Hematopoietic multipotent progenitor cell treated with erythropoietin and hydrocortisone succinate and interleukin-3 and kit ligand, for 4 days (in vitro differentiated cells): ENCODE results near the gene TEAD3.
A peak's percentile ranks its signal among the peaks of the same experiment; 100 is the strongest.

Experiments
- DNase-seq: peaks from one replicate; pipeline ENCODE4 v3.0.0-alpha.2; 2015

The TEAD3 gene

DNA sequence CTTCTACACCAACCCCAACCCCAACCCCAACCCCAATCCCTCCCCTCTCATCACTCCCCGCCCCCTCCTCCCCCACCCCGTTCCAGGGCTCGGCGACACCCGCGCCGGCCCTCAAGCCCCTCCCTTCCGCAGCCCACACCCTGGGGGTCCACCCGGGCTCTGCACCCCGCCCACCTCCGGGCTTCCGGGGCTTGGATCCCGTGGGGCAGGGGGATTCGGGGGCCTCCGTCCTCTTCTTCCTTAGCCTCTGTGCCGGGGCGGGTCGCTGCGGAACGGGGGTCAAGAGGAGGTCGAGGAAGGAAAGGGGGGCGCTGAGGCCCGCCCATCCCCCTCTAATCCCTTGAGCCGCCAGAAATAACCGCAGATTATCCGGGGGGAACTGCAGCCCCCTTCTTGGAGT is 15.1 kb upstream of the TEAD3 start:
- DNase-seq = no peak

- DNase-seq = no peak
Observed at GRCh38 chr6:35511562-35511941, 14.7 kb upstream of the TEAD3 start.

- peak; percentile 65 for DNase-seq
Observed at GRCh38 chr6:35510916-35511561, 14.2 kb upstream of the TEAD3 start.

DNA sequence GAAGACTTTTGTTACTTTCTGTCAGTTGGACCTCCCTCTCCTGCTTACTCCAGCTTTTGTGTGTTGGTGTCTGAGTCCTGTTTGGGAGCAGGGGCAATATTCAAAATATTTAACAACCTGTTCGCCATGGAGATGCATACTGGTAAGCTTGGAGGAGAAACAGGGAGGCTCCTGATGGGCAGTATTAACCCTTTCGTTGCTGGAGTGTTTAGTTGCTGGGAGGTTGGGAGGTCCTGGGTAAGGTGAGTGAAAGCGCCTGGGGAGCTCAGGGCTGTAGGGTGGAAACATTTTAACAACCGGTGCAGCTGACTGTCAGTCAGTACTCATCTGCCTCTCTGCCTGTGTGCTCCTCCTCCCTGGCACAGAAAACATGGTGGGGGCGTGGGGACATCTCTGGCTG is 11.7 kb upstream of the TEAD3 start:
- DNase-seq = no peak

DNA sequence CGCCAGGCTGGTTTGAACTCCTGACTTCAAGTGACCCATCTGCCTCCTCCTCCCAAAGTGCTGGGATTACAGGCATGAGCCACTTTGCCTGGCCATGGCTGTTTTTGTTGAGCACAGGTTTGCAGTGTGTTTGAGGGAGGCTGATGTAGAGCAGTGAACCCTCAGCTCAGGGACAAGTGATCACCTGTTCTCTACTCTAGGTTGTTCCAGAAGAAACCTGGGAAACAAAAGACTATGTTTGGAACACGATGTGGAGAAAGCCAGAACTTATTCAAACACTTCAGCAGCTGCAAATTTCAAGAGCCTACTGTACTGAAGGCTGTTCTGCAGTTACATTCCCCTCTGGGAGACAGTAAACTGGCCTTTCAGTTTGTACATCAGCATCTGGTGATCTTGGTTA is 11.1 kb upstream of the TEAD3 start:
- no peak for DNase-seq

DNA sequence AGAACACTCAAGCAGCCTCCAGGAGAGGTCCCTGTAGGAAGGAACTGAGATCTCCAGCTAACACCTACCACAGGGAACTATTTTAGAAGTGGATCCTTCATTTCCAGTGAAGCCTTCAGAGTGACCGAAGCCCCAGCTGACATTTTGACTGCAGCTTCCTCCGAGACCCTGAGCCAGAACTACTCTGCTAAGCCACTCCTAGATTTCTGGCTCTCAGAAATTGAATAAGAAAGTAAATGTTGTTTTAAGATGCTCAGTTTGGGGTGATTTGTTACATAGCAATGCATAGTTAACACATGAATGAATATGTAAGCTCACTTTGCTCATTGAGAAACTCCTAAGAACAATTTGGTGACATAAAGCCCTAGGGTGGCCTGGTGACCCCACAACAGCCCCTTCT is 10.3 kb upstream of the TEAD3 start:
- no peak for DNase-seq

DNA sequence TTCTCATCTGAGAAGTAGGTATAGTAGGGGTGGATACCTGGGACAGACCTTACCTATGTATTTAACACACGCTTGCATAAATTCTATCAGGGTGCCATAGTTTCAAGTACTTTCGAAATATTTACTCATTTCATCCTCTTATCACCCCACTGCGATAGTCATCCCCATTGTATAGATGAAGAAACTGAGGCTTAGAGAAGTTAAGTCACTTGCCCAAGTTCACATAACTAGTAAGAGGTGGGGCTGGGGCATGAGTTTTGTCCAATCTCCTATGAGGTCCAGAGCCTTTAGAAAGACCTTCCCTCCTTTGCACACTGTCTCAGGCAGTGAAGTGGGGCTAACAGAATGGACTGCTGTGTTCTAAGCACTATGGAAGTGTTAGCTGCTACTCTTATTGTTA is 9.7 kb upstream of the TEAD3 start:
- DNase-seq = no peak

DNA sequence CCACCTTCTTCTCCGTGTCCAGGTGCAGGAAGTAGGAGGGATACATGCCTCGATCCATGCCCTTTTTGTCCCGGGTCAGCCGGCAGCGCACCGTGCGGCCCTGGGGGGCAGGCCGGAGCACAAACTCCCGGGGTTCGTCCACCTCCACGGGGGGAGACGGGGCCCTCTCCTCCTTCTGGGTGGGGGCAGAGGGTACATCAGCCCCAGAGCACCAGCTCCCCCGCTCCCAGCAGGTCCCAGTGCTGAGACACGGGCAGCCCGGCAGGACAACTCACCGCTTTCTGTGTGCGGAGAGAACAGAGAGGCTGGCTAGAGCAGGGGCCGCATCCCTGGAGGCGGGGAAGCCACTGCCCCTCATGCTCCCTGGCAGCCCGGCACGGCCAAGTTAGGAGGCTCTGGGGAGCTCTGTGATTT is 9.1 kb upstream of the TEAD3 start:
- no peak for DNase-seq

GRCh38 chr6:35503534-35503933 is 6.7 kb upstream of the TEAD3 start:
- no peak for DNase-seq

DNA sequence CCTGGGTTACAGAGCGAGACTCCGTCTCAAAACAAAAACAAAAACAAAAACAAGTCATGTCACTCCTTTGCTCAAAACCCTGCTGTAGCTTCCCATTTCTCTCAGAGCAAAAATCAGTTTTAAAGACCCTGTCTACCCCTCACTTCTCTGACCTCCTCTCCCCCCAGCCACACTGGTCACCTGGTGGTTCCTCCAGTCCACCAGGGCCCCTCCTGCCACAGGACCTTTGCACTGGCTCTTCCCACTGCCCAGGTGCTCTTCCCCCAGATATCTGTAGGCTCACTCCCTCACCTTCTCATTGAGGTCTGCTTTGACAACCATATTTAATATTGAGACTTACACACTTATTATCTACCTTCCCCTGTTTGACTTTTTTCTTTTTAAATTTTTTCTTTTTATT is 4.9 kb upstream of the TEAD3 start:
- no peak for DNase-seq

DNA sequence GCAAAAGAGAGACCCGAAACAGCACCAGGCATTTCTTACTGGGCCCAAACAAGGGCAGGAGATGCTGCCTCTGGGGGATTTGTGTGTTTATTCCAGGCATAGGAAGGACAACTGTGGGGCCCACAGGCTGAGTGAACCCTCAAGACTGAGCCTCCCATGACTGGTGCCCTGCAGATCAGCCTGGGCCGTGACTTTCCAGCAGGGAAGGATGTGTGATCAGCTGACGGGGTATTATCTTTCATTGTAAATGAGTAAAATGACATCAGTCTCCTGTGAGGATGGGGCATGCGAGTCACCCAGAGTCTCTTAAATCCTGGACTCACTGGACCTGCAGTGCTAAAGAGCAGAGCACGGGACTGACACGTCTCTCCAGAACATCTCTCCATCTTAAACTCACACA is 3.9 kb upstream of the TEAD3 start:
- no peak for DNase-seq

DNA sequence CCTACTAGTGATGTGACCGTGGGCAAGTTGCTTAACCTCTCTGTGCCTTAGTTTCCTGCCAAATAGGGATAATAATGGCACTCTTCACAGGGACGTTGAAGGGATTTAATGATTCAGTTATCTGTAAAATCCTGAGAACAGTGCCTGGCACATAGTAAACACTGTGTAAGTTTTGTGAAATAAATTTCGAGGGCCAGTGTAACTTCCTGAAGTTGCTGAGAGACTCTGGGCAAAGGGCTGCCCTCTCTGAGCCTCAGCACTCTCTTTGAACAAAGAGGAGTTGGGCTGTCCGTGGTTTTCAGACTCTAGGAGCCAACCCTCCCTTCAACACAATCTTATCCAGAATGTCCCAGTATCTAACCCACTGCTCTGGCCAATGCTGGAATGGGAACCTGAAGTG is 2.5 kb upstream of the TEAD3 start:
- no peak for DNase-seq

DNA sequence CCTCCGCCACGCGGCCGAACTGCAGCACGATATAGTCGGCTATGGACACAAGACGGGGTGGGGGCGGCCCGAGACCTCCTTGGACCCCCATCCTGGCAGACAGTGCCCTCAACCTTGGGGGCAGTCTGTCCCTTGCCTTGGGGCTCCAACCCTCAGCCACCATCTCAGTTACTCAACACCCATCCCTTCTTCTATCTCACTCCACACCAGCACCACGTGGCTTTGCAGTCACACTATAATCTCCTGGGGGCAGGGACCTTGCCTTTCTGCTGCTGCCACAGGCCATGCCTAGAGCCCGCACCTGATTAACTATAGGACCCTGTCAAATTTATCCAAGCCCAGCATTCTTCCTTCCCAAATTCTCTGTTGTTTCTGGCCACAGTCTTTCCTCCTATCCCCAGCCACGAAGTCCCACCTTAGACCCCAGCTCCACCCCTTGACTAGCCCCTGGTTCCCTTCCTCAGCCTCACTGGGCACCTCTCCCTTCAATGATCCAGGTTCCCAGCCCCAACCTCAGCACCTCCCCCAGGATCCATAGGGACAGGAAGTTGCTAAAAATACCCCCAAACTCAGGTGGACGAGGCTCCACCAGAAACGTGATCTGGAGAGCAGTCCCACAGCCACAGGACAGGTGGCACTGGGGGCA is 1.7 kb upstream of the TEAD3 start:
- DNase-seq = peak; percentile 63

DNA sequence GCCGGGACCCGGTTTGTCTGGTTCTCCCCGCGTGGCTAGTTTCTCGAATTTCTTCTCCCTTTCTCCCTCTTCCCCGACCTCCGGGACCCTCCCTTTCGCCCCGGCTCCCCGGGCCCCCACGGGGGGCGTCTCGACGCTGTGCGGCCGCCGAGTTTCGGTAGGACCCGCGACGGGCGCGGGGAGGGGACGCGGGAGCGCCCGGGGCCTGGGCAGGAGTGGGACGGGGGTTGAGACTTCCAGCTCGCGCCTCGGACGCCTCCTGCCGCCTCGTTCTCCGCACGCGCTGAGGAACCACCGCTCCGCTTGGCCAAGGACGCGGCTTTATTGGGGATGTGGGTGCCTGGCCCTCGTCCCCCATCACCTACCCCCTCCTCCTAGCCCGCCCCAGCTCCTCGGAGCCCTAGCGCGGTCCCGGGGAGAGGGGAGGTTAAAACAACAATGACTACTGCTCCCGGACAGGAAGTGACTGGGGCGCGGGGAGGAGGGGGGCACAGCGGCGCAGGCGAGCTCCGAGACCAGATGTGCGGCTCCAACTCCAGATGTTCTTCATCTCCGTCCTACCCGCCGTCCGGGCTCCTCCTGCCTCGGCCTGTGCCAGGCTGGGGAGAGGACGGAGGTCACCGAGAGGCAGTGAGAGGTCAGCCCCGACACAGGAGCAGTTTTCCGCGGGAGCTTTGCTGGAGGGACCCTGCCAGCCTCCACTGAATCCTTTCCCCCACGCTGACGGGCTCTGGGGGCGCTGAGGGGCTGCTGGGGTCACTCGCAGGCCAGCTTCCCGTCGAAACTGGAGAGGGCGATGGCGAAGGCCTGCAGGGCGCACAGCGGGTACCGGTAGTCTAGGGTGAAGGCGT is 917 bp upstream of the TEAD3 start:
- DNase-seq = peak; percentile 69

DNA sequence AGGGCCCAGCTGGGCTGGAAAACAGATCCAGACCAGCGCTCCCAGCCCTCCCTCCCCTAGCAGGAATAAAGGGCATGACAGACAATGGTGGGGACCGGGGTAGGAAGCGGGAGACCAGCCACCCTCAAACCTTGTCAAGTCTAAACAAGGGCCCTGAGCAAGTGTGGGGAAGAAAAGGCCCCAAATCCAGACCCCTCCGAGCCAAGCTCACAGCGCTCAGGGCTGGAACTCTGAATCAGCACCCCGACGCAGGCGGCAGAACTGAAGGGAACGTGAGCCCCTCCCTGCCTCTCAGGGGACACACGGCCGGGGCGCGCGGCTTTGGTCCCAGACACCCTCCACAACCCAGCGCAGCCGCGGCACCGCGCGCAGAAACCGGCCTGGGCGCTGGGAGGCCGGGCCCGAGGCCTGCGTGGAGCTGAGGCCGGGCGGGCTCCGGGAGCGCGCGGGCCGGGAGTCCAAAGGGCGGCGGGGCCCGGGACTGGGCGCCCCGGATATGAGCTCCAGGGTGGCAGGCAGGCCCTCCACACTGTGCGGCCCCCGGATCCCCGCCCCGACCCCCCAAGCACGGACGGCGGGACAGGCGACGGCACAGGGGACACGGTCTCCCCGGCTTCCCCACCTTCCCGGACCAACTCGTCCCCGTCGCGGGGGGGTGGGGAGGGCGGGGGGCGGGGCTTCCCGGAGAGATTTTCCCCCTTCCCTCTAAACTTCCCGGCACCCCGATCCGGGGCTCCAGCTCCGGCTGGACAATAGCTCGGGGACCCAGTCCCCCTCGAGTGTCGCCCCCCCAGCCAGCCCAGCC is 641 bp downstream of the TEAD3 start:
- no peak for DNase-seq

DNA sequence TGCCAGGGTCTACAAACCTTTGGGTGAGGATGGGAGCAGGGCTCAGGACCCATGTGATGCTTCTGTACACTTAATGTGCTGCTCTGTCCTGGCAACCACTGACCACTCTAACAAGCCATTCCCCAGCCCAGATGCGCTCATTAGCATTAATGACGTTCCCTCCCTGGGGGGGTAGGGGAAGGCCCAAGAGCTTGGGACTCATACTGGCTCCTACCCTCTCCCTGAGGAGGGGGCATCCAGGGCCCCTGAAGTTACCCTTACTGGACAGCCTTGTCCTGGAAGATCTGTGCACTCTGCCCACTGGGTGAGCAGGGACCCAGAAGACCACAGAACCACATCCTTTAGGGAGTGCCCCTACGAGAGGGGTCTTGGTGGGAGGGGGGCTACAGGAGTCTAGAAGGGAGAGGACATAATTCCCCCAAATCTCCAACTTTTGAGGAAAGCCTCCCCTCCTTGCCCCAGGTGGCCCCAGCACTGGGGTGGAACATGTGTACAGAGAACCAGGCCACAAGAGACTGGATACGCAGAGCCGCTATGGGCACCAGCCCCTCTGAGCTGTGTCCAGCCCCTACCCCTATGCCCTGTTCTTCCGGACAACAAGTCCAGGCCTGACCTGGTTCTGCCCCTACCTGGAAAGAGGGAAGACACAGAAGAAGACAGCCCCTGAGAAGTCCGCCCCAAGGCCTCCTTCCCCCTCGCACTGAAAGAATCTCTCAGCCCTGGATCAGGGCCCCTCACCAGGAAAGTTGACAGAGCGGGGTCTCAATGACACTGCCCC is 1.4 kb downstream of the TEAD3 start:
- no peak for DNase-seq

GRCh38 chr6:35494161-35494563 is 2.7 kb downstream of the TEAD3 start:
- DNase-seq = no peak

GRCh38 chr6:35493307-35493983 is 3.4 kb downstream of the TEAD3 start:
- no peak for DNase-seq

GRCh38 chr6:35492974-35493284 is 4.0 kb downstream of the TEAD3 start:
- no peak for DNase-seq

- DNase-seq = no peak
Observed at GRCh38 chr6:35492258-35492973, 4.5 kb downstream of the TEAD3 start.

GRCh38 chr6:35491558-35492257 is 5.2 kb downstream of the TEAD3 start:
- DNase-seq = no peak
